Endothelial cell of umbilical vein (primary cell): ENCODE results near the gene XPOT.

Experiments used
- CTCF ChIP-seq, 2 donors: IDR thresholded peaks; 1 replicate in 1 of 2; 2 replicates in 1 of 2; pipeline ENCODE4 v1.5.1; 2011; ENCODE audit warnings: low read length in 2 of 2, mild to moderate bottlenecking in 2 of 2, moderate library complexity in 2 of 2, control low read depth in 1 of 2, inconsistent platforms in 1 of 2, low read depth in 1 of 2; ENCODE audit not compliant: insufficient read depth in 1 of 2; ENCODE audit errors: extremely low read depth in 1 of 2
- EZH2 ChIP-seq: IDR thresholded peaks from 2 replicates; pipeline ENCODE4 v1.6.1; 2012; ENCODE audit warnings: borderline replicate concordance, low read depth, mild to moderate bottlenecking, moderate library complexity, low read length, inconsistent platforms; ENCODE audit not compliant: severe bottlenecking
- FOS ChIP-seq: IDR thresholded peaks from 2 replicates; pipeline ENCODE4 v1.6.1; 2011; ENCODE audit warnings: mild to moderate bottlenecking, low read length, moderate library complexity, borderline replicate concordance; ENCODE audit not compliant: insufficient read depth
- JUN ChIP-seq: IDR thresholded peaks from 2 replicates; pipeline ENCODE4 v1.6.1; 2011; ENCODE audit warnings: borderline replicate concordance, low read depth; ENCODE audit not compliant: insufficient read length, insufficient read depth
- MAX ChIP-seq: IDR thresholded peaks from 2 replicates; pipeline ENCODE4 v1.6.1; 2011; ENCODE audit not compliant: insufficient read depth, insufficient read length
- MYC ChIP-seq: IDR thresholded peaks from one replicate; pipeline ENCODE4 v1.6.1; 2011; ENCODE audit warnings: mild to moderate bottlenecking, low read depth, low read length
- POLR2A ChIP-seq: IDR thresholded peaks from 2 replicates; pipeline ENCODE4 v1.6.1; 2012; ENCODE audit warnings: low read depth, mild to moderate bottlenecking, control low read depth, low read length
- POLR2AphosphoS5 ChIP-seq: IDR thresholded peaks from 2 replicates; pipeline ENCODE4 v1.6.1; 2012; ENCODE audit warnings: low read depth, mild to moderate bottlenecking, control low read depth, low read length, moderate library complexity; ENCODE audit not compliant: insufficient read depth

- TF ChIP-seq CTCF (IDR thresholded peaks at IDR 0.05; ENCODE audit: extremely low read depth in 1 of 2, insufficient read depth in 1 of 2, low read depth in 1 of 2, low read length in 2 of 2) (no peak), POLR2A (no peak), EZH2 (no peak), POLR2AphosphoS5 (no peak), MAX (no peak), FOS (no peak), JUN (no peak), MYC (no peak)
Observed at GRCh38 chr12:64411427-64411826, 7.2 kb downstream of the XPOT start.
